Coronary artery (tissue), 2 donors: ENCODE data around the gene HLA-DOA.
A peak's percentile ranks its signal among the peaks of the same experiment; 100 is the strongest.

Experiments used
- DNase-seq: peaks from one replicate; pipeline ENCODE4 v3.0.0-alpha.2; 2017; ENCODE audit warnings: low spot score
- H3K27ac ChIP-seq, 2 donors: fragments of 200-600 bp; sonication (generic); one replicate each; pipeline ENCODE4 v1.5.1; 2016 to 2019
- H3K4me3 ChIP-seq: fragments of 200-600 bp; sonication (generic); 2 replicates; pipeline ENCODE4 v1.5.1; 2016; ENCODE audit warnings: mild to moderate bottlenecking, moderate library complexity
- CTCF ChIP-seq: fragments of 200-600 bp; sonication (generic); IDR thresholded peaks from one replicate; pipeline ENCODE4 v1.5.1; 2019; ENCODE audit warnings: antibody characterized with exemption

HLA-DOA gene

DNA sequence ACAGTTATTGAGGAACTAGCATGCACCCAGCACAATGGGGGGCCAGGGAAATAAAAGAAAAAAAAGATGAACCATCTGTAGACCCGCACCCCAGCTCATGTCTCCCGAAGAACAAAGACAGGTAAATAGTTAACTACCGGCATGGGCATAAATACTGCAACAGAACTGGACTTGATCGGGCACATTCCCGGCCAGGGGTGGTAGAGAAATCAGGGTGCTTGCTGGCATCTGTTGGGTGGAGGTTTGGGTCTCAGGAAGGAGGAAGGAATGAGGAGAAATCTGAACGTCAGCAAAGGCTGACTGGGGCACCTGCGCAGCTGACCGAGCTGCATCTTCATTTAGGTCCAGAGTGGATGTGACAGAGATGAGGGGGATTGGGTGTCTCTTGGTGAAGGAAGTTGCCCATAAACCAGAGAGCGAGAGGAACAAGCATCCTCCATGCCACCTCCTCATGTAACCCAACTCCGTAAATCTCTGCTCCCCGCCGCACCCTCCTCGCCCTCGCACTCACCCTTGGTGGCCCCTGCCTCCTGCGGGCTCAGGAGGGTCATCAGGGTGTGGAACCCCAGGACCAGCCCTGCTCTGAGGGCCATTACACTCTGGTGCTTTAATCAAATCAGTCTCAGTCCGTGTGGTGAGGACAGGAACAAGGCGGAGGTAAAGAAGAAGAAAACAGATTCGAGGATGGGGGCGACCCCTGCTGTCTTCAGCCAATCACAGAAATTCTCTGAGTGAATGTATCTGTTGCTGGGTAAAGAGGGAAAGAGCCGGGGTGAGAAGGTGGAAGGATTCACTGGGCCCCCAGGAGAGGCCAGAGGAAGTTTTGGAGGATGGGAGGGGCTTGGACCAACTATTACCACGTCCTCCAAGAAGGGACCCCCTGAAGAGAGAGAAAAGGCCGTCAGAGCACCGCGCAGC lies at the start of gene HLA-DOA:
TSS of gene HLA-DOA (minus strand) at position 648 of the 918 bp plus-strand sequence.
- TF ChIP-seq CTCF = no peak
- no peak for DNase-seq
- Histone ChIP-seq H3K27ac (no peak within 1 kb of the TSS), H3K4me3 (peak within 1 kb of the TSS; percentile 57)

DNA sequence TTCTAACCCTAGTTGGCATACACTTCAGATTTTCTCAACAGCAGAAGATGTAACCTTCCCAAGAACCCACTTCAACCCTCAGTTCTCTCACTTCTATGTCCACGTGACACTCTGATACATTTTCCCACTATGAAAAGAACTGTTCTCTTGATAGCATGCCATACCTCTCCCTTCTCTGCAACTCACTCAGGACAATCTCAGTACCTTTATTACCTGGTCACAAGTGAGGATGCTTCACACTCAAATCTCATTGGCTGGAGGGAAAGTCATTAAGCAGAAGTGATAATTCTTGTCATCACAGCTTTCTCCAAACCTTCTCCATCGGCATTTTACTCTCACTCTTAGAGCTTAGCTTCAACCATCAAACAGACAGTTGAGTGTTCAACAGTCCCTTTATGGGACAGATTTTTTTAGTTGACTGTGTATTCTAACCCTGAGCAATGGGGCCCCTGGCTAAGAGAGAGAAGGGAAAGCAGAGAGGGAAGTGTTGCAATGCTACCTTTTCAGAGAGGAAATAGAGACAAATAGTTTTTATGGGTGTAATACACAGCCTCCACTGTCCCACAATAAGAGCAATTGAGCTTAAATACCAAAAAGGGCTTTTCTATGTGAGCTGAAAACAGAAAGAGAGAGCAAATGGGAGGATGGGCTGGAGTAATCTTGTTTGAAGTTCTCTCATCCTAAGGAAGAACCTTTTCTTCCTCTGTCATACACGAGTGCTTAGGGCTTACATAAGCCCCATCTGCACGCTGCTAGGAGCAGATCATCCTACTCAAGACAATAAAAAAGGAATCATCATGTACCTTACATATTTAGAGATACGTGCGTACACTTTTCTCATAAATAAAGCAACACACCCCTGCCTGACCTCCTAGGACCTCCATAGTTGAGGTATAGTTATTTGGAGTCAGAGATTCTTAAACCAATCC lies 48.1 kb upstream of the HLA-DOA start:
- no peak for TF ChIP-seq CTCF
- DNase-seq = no peak
- H3K4me3 ChIP-seq = no peak overlapping the region
- H3K27ac ChIP-seq = no peak overlapping the region

GRCh38 chr6:33053230-33053629 lies 43.8 kb upstream of the HLA-DOA start:
- no peak overlapping the region for H3K27ac ChIP-seq
- no peak overlapping the region for H3K4me3 ChIP-seq
- DNase-seq = no peak
- no peak for TF ChIP-seq CTCF

DNA sequence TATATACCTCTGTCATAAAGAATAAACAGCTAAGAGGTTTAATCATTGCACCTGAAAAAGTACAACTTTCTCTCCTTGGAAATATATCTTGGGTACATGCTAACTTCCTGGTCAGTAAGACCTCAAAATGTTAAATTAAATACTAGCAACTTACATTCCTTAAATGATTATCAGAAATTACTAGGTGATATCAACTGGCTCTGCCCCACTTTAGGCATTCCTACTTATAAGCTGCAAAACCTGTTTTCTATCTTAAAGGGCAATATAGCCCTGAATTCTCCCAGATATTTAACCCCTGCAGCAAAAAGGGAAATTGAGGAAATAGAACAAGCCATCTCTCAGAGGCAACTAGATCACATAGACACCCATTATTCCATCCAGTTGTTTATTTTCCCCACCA lies 43.2 kb upstream of the HLA-DOA start:
- no peak for DNase-seq
- TF ChIP-seq CTCF = no peak
- H3K27ac ChIP-seq = no peak overlapping the region
- no peak overlapping the region for H3K4me3 ChIP-seq

DNA sequence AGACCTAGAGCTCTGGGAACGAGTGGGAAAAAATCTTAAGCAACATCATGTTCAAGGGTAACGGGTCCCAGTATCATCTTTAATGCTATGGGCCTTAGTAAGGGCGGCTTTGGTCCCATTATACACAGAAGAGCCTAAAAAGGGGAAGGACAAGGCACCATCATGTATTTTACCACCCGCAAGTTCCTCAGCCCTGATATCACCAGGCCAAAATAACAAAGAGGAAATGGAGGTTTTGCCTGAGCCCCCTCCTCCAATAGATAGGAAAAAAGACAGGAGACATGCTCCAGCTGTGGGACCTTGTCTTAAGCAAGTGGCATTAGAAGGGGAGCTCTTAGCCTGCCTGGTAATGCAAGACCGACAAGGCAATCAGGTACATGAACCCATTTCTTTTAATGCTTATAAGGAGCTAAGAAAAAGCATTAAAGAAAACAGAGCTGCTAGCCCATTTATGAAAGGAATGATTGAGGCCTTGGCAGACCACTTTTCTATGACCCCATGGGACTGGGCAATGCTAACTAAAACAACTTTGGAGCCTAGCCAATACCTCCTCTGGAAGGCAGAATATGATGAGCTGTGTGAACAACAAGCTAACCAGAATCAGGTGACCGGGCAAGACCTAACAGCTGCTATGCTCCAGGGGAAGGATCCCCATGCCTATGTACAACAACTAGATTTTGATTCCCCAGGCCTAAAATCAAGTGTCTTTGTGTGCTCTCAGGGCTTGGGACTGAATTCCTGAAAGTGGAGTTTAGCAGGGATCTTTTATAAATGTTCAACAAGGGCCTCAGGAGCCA lies 40.8 kb upstream of the HLA-DOA start:
- H3K27ac ChIP-seq = no peak overlapping the region
- no peak for DNase-seq
- TF ChIP-seq CTCF = no peak
- H3K4me3 ChIP-seq = no peak overlapping the region

GRCh38 chr6:33049323-33050013 lies 40.1 kb upstream of the HLA-DOA start:
- DNase-seq = no peak
- no peak for TF ChIP-seq CTCF
- no peak overlapping the region for H3K4me3 ChIP-seq
- no peak overlapping the region for H3K27ac ChIP-seq
